ENCODE results near the gene MED12.

Gene MED12

DNA sequence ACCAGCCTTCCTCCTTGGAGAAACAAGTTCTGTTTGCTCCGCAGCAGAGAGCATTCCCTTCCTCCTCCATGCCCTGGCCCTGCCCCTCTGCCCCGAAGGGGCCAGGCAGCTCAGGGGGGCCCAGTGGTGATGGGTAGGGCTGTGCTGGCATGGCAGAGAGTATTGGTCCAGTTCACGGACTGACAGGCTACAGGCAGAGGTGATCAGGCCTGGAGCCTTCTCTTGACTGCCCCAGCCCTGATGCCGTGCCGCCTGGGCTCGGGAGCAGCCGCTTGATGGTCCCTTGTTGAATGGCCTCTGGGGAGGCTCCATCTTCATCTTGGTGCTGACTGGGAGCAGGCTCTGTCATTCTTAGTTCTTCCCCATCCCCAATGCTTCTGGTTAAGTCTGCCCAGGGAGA, 35.8 kb downstream of the MED12 start:
- FAIRE-seq (no peak), DNase-seq (ENCODE audit: insufficient read length, low spot score) (no peak)
- TF ChIP-seq TAF1 (IDR thresholded peaks at IDR 0.05; ENCODE audit: low read depth, low read length) (no peak), PAX5 (IDR thresholded peaks at IDR 0.05; ENCODE audit: insufficient read depth, low read length, severe bottlenecking) (no peak), SPI1 (IDR thresholded peaks at IDR 0.05; ENCODE audit: low read depth, low read length) (no peak), POLR2AphosphoS5 (IDR thresholded peaks at IDR 0.05; ENCODE audit: low read depth, low read length) (no peak), POU2F2 (IDR thresholded peaks at IDR 0.05; ENCODE audit: low read depth, low read length) (no peak), POLR2A (IDR thresholded peaks at IDR 0.05; ENCODE audit: low read depth, low read length) (no peak)

DNA sequence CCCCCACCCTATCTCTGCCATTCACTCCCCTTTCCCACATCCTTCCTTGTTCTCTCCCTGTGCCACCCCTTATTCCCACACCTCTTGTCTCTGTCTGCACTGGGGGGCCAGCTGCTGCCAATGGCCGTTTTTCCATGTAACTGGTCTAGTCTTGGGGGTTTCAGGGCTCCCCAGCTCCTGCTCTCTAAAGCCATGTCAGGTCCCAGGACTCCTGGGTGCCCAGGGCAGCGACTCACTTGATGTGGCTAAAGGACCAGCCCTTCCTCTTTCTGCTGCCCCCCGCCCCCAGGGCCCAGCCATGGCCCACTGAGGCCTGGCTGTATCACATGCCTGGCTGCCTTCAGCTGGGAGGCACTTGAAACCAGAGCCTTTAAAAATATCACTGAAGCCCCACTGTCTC, 36.2 kb downstream of the MED12 start:
- TF ChIP-seq SPI1 (IDR thresholded peaks at IDR 0.05; ENCODE audit: low read depth, low read length) (no peak), PAX5 (IDR thresholded peaks at IDR 0.05; ENCODE audit: insufficient read depth, low read length, severe bottlenecking) (no peak), POU2F2 (IDR thresholded peaks at IDR 0.05; ENCODE audit: low read depth, low read length) (no peak), TAF1 (IDR thresholded peaks at IDR 0.05; ENCODE audit: low read depth, low read length) (no peak), POLR2A (IDR thresholded peaks at IDR 0.05; ENCODE audit: low read depth, low read length) (no peak), POLR2AphosphoS5 (IDR thresholded peaks at IDR 0.05; ENCODE audit: low read depth, low read length) (no peak)
- no peak for FAIRE-seq
- DNase-seq (ENCODE audit: insufficient read length, low spot score), result no peak

DNA sequence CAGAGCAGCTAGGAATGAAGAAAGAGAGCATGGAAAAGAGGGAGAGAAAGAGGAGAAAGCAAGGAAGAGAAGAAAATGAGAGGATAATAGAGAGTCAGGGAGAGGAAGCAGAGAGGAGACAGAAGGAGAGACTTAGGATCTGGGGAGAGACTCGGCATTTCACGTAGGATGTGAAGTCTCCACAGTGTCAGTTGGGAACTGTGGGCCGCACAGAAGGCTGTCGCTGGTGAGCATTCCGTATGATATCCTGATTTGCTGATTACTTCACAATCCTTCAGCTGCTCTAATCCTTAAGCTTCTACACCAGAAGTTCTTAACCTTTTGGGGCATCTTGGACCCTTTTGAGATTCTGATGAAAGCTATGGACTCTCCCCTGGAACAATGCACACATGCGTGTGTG, 40.2 kb downstream of the MED12 start:
- no peak for TF ChIP-seq TAF1 (IDR thresholded peaks at IDR 0.05; ENCODE audit: low read depth, low read length)
- TF ChIP-seq SPI1 (IDR thresholded peaks at IDR 0.05; ENCODE audit: low read depth, low read length), result no peak
- no peak for TF ChIP-seq POU2F2 (IDR thresholded peaks at IDR 0.05; ENCODE audit: low read depth, low read length)
- TF ChIP-seq PAX5 (IDR thresholded peaks at IDR 0.05; ENCODE audit: insufficient read depth, low read length, severe bottlenecking), result no peak
- no peak for TF ChIP-seq POLR2AphosphoS5 (IDR thresholded peaks at IDR 0.05; ENCODE audit: low read depth, low read length)
- TF ChIP-seq POLR2A (IDR thresholded peaks at IDR 0.05; ENCODE audit: low read depth, low read length), result no peak
- FAIRE-seq (no peak), DNase-seq (ENCODE audit: insufficient read length, low spot score) (no peak)

DNA sequence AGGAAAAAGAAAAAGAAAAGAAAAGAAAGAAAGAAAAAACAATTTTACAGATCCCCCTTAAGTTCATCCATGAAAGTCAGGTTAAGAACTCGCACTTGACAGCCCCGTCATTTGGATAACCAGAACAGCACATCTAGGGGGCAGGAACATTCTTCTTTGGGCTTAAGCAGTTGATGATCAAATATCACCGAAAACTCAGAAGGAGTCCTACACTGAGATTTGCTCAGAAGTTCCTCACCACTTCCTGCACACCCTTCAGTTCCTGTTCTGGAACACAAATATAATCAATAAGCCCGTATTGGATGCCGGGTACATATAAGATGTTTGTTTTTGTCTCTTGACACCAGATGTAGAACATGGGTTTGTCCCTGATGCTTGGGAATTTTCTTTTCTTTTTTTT, 40.9 kb downstream of the MED12 start:
- no peak for DNase-seq (ENCODE audit: insufficient read length, low spot score)

DNA sequence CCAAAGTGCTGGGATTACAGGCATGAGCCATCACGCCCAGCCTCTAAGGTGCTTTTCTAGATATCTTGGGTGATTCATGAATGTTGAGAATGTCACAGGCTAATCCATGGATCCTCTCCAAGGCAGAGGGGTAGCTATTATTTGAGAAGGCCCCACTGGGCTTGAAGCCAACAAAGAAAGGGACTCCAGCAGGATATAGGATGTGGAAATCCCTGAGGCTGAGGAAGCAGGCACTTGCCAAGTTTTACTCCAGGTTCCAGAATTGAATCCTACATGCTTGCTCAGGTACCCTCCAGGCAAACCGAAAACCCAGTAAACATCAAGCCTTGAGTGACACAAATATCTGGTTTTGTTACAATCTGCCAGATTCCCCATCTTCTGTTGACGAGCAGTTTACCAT, 42.1 kb downstream of the MED12 start:
- DNase-seq (ENCODE audit: insufficient read length, low spot score) (no peak), FAIRE-seq (no peak)
- no peak for TF ChIP-seq SPI1 (IDR thresholded peaks at IDR 0.05; ENCODE audit: low read depth, low read length)
- no peak for TF ChIP-seq POLR2A (IDR thresholded peaks at IDR 0.05; ENCODE audit: low read depth, low read length)
- TF ChIP-seq POLR2AphosphoS5 (IDR thresholded peaks at IDR 0.05; ENCODE audit: low read depth, low read length), result no peak
- no peak for TF ChIP-seq PAX5 (IDR thresholded peaks at IDR 0.05; ENCODE audit: insufficient read depth, low read length, severe bottlenecking)
- TF ChIP-seq POU2F2 (IDR thresholded peaks at IDR 0.05; ENCODE audit: low read depth, low read length), result no peak
- TF ChIP-seq TAF1 (IDR thresholded peaks at IDR 0.05; ENCODE audit: low read depth, low read length), result no peak

More for the DNA sequence above, 40.9 kb downstream of the MED12 start:
- no peak for FAIRE-seq
- TF ChIP-seq SPI1 (IDR thresholded peaks at IDR 0.05; ENCODE audit: low read depth, low read length) (no peak), POU2F2 (IDR thresholded peaks at IDR 0.05; ENCODE audit: low read depth, low read length) (no peak), POLR2A (IDR thresholded peaks at IDR 0.05; ENCODE audit: low read depth, low read length) (no peak), POLR2AphosphoS5 (IDR thresholded peaks at IDR 0.05; ENCODE audit: low read depth, low read length) (no peak), PAX5 (IDR thresholded peaks at IDR 0.05; ENCODE audit: insufficient read depth, low read length, severe bottlenecking) (no peak), TAF1 (IDR thresholded peaks at IDR 0.05; ENCODE audit: low read depth, low read length) (no peak)

DNA sequence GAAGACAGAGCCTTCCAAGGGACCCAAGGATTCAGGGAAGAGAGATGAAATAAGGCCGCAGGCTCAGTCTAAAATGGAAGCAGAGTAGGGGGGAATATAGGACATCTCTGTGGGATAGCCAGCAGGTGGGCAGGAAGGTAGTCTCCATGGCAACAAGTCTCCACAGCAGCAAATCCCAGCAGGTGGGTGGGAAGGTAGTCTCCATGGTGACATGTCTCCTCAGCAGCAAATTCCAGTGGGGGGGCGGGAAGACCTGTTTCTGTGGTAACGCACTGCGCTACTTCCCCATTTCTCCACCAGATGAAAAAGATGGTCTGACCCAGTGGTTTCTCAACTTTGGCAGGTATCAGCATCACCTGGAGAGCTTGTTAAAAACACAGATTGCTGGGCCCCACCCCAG, 44.6 kb downstream of the MED12 start:
- TF ChIP-seq TAF1 (IDR thresholded peaks at IDR 0.05; ENCODE audit: low read depth, low read length) (no peak), POU2F2 (IDR thresholded peaks at IDR 0.05; ENCODE audit: low read depth, low read length) (no peak), POLR2A (IDR thresholded peaks at IDR 0.05; ENCODE audit: low read depth, low read length) (no peak), SPI1 (IDR thresholded peaks at IDR 0.05; ENCODE audit: low read depth, low read length) (no peak), POLR2AphosphoS5 (IDR thresholded peaks at IDR 0.05; ENCODE audit: low read depth, low read length) (no peak), PAX5 (IDR thresholded peaks at IDR 0.05; ENCODE audit: insufficient read depth, low read length, severe bottlenecking) (no peak)
- DNase-seq (ENCODE audit: insufficient read length, low spot score) (no peak), FAIRE-seq (no peak)

DNA sequence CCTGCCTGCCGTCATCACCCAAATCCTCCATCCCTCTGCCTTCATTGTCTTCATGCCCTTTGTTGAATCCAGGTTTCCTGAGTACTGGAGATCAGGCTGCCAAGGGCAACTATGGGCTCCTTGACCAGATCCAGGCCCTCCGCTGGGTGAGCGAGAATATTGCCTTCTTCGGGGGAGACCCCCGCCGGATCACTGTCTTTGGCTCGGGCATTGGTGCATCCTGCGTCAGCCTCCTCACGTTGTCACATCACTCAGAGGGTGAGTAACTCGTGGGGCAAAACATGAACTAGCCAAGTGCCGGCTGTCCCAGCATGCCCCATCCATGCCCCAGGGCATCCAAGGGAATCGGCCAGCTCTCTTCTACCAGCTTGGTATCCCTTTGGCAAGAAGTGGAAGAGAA, 45.7 kb downstream of the MED12 start:
- DNase-seq (ENCODE audit: insufficient read length, low spot score) (no peak), FAIRE-seq (no peak)
- TF ChIP-seq POLR2AphosphoS5 (IDR thresholded peaks at IDR 0.05; ENCODE audit: low read depth, low read length) (no peak), SPI1 (IDR thresholded peaks at IDR 0.05; ENCODE audit: low read depth, low read length) (no peak), POLR2A (IDR thresholded peaks at IDR 0.05; ENCODE audit: low read depth, low read length) (no peak), POU2F2 (IDR thresholded peaks at IDR 0.05; ENCODE audit: low read depth, low read length) (no peak)

DNA sequence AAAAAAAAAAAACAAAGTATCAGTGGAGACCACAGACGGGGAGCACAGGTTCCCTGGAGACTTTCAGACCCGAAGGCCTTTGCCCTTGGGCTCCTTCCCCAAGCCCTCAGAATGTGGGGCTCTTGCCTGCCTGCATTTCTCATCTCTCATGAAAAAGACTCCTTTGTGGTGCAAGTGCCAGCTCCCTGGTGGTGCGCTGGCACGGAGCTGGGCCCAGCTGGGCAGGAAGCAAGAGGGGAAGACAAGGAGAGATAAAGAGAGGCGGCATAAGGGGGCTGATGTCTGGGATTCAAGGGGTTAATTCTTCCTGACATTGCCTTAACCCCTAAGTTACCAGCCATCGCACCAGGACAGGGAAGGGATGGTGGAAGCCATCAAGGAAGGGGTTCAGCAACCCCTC, 48.1 kb downstream of the MED12 start:
- FAIRE-seq (no peak), DNase-seq (ENCODE audit: insufficient read length, low spot score) (no peak)
- TF ChIP-seq PAX5 (IDR thresholded peaks at IDR 0.05; ENCODE audit: insufficient read depth, low read length, severe bottlenecking) (no peak), POLR2AphosphoS5 (IDR thresholded peaks at IDR 0.05; ENCODE audit: low read depth, low read length) (no peak), POLR2A (IDR thresholded peaks at IDR 0.05; ENCODE audit: low read depth, low read length) (no peak), POU2F2 (IDR thresholded peaks at IDR 0.05; ENCODE audit: low read depth, low read length) (no peak), SPI1 (IDR thresholded peaks at IDR 0.05; ENCODE audit: low read depth, low read length) (no peak), TAF1 (IDR thresholded peaks at IDR 0.05; ENCODE audit: low read depth, low read length) (no peak)

DNA sequence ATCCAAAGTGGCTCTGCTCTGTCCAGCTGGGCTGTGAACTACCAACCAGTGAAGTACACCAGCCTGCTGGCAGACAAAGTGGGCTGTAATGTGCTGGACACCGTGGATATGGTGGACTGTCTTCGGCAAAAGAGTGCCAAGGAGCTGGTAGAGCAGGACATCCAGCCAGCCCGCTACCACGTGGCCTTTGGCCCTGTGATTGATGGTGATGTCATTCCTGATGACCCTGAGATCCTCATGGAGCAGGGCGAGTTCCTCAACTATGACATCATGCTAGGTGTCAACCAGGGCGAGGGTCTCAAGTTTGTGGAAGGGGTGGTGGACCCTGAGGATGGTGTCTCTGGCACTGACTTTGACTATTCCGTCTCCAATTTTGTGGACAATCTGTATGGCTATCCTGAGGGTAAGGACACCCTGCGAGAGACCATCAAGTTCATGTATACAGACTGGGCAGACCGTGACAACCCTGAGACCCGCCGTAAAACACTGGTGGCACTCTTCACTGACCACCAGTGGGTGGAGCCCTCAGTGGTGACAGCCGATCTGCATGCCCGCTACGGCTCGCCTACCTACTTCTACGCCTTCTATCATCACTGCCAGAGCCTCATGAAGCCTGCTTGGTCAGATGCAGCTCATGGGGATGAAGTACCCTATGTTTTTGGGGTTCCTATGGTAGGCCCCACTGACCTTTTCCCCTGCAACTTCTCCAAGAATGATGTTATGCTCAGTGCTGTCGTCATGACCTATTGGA, 48.8 kb downstream of the MED12 start:
- no peak for TF ChIP-seq SPI1 (IDR thresholded peaks at IDR 0.05; ENCODE audit: low read depth, low read length)
- no peak for TF ChIP-seq POLR2AphosphoS5 (IDR thresholded peaks at IDR 0.05; ENCODE audit: low read depth, low read length)
- no peak for TF ChIP-seq POLR2A (IDR thresholded peaks at IDR 0.05; ENCODE audit: low read depth, low read length)
- TF ChIP-seq POU2F2 (IDR thresholded peaks at IDR 0.05; ENCODE audit: low read depth, low read length), result no peak
- no peak for TF ChIP-seq TAF1 (IDR thresholded peaks at IDR 0.05; ENCODE audit: low read depth, low read length)
- no peak for TF ChIP-seq PAX5 (IDR thresholded peaks at IDR 0.05; ENCODE audit: insufficient read depth, low read length, severe bottlenecking)
- FAIRE-seq (peak; percentile 9), DNase-seq (ENCODE audit: insufficient read length, low spot score) (no peak)

All from GM12891 (cell line).